Esophagus (tissue), 2 donors: ENCODE data around the gene SERPINA4. TPM values are rescaled to one million over a fixed set of nuclear protein-coding genes. Genes with fewer than 3 reads are reported as not detected.

ENCODE experiments used
- H3K27ac ChIP-seq, 2 donors: one replicate each; pipeline ENCODE4 v1.5.1; 2013; ENCODE audit warnings: low read depth in 2 of 2, mild to moderate bottlenecking in 2 of 2, inconsistent platforms in 1 of 2, low read length in 1 of 2, moderate library complexity in 1 of 2
- H3K27me3 ChIP-seq, 2 donors: one replicate each; pipeline ENCODE4 v1.6.1; 2013; ENCODE audit warnings: low read length in 2 of 2, control low read depth in 1 of 2, mild to moderate bottlenecking in 1 of 2; ENCODE audit not compliant: insufficient read depth in 2 of 2, control insufficient read depth in 1 of 2
- H3K36me3 ChIP-seq, 2 donors: one replicate each; pipeline ENCODE4 v1.6.1; 2013; ENCODE audit warnings: low read length in 1 of 2; ENCODE audit not compliant: control insufficient read depth in 2 of 2, insufficient read depth in 2 of 2
- H3K4me1 ChIP-seq, 2 donors: one replicate each; pipeline ENCODE4 v1.6.1; 2013; ENCODE audit warnings: low read length in 1 of 2; ENCODE audit not compliant: control insufficient read depth in 2 of 2, insufficient read depth in 2 of 2
- H3K4me3 ChIP-seq, 2 donors: one replicate each; pipeline ENCODE4 v1.5.1; 2013; ENCODE audit warnings: low read length in 2 of 2, mild to moderate bottlenecking in 2 of 2, low read depth in 1 of 2, moderate library complexity in 1 of 2
- H3K9me3 ChIP-seq, 2 donors: one replicate each; pipeline ENCODE4 v1.6.1; 2013; ENCODE audit warnings: mild to moderate bottlenecking in 2 of 2, low read depth in 1 of 2, low read length in 1 of 2, moderate library complexity in 1 of 2; ENCODE audit not compliant: control insufficient read depth in 2 of 2, insufficient read depth in 1 of 2
- WGBS, 2 donors: extraction: QIAGEN DNeasy Blood & Tissue Kit; methylation state at CpG; one replicate each; pipeline ENCODE4 v1.1.7; 2013; 5-methylcytosine and 5-hydroxymethylcytosine counted together
- polyA plus RNA-seq, 2 donors: library from polyadenylated mRNA; stranded (reverse); fragments of 200-250 nt; gene quantifications; one replicate each; pipeline ENCODE4 v1.2.3, GENCODE V29; 2013
- donor health status: healthy with polysubstance abuse.
- donor health status: Bipolar disorder and iron deficiency.

SERPINA4 gene
- polyA plus RNA-seq, 2 donors, result not detected

DNA sequence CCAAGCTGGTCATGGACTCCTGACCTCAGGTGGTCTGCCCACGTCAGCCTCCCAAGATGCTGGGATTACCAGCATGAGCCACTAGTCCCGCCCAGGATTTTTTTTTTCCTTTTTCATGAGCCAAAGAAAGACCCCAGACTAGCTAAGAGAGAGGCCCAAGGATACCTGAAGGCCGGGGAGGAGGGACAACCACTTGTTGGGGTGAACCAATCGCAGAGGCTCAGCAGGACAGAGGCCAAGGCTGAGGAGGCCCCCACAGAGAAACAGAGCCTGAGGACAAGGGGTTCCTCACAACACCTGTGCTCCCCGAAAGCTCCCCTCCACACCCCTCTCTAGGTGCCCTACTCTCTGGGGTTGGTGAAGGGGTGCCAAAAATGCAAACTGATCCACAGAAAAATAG lies 49.9 kb downstream of the SERPINA4 start:
- H3K4me3 ChIP-seq, result no peak overlapping the region
- H3K9me3 ChIP-seq, result no peaks in the 10 kb centered on the region
- H3K4me1 ChIP-seq, result peaks cover 2% of the 10 kb centered on the region in 2 donors
- H3K27me3 ChIP-seq, result no peaks in the 10 kb centered on the region
- H3K27ac ChIP-seq, result no peak overlapping the region
- no peaks in the 10 kb centered on the region for H3K36me3 ChIP-seq
- WGBS, 2 donors, result 91 to 93% methylated on average over 5 of the region's 5 CpGs

DNA sequence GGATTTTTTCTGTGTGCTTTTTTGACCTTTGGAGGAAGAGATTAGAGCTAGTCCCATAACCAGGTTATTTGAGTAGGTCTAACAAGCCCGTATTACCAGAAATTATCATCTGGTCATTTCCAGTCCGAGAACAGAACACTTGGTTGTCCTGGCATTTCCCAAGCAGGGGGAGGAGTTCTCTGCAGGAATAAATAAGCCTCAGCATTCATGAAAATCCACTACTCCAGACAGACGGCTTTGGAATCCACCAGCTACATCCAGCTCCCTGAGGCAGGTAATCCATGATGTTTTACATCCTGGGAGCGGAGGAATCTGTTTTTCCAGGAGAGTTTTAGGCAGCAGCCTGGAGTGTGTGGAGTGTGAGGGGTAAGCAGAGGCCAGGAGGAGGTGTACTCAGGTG lies 50.9 kb downstream of the SERPINA4 start, which contains the start of gene SERPINA3:
Gene SERPINA3 (plus strand): TSS at position 218 of the 400 bp plus-strand sequence. CDS start 2,051 bp downstream, outside the sequence.
- H3K9me3 ChIP-seq, result peaks cover 0 to 4% of the 10 kb centered on the region in 2 donors
- no peak within 1 kb of the TSS for H3K4me3 ChIP-seq
- no peaks in the 10 kb centered on the region for H3K27me3 ChIP-seq
- no peak within 1 kb of the TSS for H3K27ac ChIP-seq
- peaks cover 2% of the 10 kb centered on the region in 2 donors for H3K4me1 ChIP-seq
- H3K36me3 ChIP-seq, result no peaks in the 10 kb centered on the region
- WGBS, 2 donors, result 43 to 47% methylated on average over 4 of the region's 4 CpGs

DNA sequence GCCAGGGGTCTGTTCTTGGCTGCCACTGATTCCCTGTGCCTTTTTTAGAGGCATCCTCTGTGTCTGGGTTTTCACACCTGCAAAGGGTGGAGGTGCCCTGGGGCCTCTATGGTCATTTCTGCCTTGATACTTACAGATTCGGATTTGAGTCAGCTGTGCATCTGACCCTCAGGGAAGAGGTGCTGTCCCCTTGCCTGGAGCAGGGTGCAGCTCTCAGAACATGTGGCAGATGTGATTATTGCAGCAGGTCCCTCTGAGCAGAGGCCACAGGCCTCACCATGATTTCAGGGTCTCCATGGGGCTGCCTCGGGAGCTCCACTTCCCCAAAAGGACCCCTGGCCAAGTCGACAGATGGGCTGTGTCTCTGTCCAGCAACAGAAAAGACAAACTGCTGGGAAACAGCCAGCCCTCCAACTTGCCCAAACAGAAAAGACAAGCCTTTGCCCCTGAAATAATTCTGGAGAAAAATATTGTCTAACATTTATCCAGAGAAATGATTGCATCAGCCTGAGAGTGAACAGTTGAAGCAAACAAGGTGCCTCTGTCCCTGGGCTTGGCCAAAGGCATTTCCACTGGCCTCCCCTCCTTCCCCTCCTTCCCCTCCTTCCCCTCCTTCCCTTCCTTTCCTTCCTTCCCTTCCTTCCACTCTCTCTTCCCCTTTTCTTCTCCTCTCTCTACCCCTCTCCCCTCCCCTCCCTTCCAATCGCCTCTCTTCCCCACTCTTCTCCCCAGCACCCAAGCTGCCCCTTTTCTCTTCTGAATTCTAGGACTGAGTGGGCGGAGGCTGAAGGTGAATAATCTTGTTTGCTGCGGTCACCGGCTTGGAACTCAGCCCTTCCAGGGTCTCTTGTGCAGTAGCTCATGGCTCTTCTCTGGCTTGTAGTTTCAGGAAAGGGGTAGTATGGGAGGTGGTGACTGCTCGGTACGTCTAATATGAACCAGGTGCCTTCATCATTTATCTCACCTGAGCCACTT lies 51.6 kb downstream of the SERPINA4 start:
- peaks cover 2% of the 10 kb centered on the region in 2 donors for H3K4me1 ChIP-seq
- H3K4me3 ChIP-seq, result no peak overlapping the region
- H3K36me3 ChIP-seq, result no peaks in the 10 kb centered on the region
- no peaks in the 10 kb centered on the region for H3K27me3 ChIP-seq
- H3K9me3 ChIP-seq, result peaks cover 0 to 5% of the 10 kb centered on the region in 2 donors
- H3K27ac ChIP-seq, result no peak overlapping the region
- 51 to 55% methylated on average over 9 of the region's 9 CpGs for WGBS, 2 donors

DNA sequence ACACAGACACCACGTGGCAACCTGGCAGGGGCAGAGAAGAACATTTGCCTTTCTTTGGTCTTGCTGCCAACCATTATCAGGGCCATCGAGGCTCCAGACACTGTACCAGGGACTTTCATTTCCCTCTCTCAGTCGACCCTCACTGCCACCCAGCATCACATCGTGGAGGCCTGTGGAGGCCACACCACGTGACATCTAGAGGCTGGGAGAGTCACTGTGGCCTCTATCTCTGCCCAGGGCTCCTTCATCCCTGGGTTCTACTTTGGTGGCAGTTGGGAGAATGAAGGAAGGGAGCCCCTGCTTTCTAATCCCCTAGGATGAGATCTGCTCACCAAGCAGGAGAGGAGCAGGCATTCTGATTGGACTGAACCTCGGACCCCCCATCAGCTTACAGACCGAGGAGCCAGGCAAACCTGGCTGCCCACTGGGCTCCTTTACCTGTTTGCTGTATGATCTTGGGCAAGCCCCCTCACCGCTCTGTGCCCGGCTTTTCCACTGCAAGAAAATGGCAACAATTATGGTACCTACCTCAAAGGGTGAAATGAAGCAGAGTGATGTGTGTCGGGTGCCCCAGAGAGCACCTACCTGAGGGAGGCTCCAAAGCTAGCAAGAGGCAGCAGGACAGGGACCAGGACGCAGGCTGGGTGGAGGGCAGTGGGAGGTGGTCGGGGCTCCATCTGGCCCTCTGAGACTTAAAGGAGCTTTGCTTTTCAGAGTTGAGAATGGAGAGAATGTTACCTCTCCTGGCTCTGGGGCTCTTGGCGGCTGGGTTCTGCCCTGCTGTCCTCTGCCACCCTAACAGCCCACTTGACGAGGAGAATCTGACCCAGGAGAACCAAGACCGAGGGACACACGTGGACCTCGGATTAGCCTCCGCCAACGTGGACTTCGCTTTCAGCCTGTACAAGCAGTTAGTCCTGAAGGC lies 52.7 kb downstream of the SERPINA4 start:
- 86 to 88% methylated on average over 19 to 20 of the region's 20 CpGs for WGBS, 2 donors
- no peak overlapping the region for H3K27ac ChIP-seq

DNA sequence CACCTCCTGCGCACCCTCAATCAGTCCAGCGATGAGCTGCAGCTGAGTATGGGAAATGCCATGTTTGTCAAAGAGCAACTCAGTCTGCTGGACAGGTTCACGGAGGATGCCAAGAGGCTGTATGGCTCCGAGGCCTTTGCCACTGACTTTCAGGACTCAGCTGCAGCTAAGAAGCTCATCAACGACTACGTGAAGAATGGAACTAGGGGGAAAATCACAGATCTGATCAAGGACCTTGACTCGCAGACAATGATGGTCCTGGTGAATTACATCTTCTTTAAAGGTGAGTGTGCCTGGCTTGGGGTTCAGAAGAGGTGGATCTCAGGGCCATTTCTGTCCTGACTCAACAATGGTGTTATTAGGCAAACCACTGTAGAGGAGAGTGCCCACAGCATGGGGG lies 53.6 kb downstream of the SERPINA4 start:
- no peak overlapping the region for H3K27ac ChIP-seq
- H3K4me3 ChIP-seq, result no peak overlapping the region
- 95 to 97% methylated on average over 7 of the region's 7 CpGs for WGBS, 2 donors

More for the DNA sequence above, 52.7 kb downstream of the SERPINA4 start:
- no peaks in the 10 kb centered on the region for H3K27me3 ChIP-seq
- H3K36me3 ChIP-seq, result no peaks in the 10 kb centered on the region
- H3K4me1 ChIP-seq, result peaks cover 2% of the 10 kb centered on the region in 2 donors
- H3K9me3 ChIP-seq, result peaks cover 5 to 9% of the 10 kb centered on the region in 2 donors
- no peak overlapping the region for H3K4me3 ChIP-seq

DNA sequence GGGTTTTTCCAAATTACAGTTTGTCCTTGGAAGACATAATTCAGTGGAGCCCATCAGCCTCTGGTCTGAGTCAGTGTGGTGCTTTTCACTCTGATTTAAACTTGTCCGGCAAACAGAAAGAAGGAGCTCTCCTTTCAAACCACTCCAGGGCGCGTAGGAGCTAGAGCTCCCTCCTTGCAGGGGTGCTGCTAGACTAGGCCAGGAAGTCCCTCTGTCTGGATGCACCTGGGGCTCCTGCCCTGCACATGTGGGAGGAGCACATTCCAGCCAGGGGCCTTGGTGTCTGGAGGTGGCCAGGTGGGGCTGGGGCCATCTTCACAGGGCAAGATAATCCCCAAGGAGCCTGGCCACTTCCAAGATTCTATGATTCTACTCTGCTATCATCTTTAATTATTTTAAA lies 54.0 kb downstream of the SERPINA4 start:
- peaks cover 7 to 14% of the 10 kb centered on the region in 2 donors for H3K9me3 ChIP-seq
- no peak overlapping the region for H3K27ac ChIP-seq
- H3K27me3 ChIP-seq, result no peaks in the 10 kb centered on the region
- 81 to 93% methylated on average over 3 of the region's 3 CpGs for WGBS, 2 donors
- H3K4me1 ChIP-seq, result peaks cover 2% of the 10 kb centered on the region in 2 donors
- no peak overlapping the region for H3K4me3 ChIP-seq
- H3K36me3 ChIP-seq, result no peaks in the 10 kb centered on the region

More for the DNA sequence above, 53.6 kb downstream of the SERPINA4 start:
- H3K27me3 ChIP-seq, result no peaks in the 10 kb centered on the region
- peaks cover 7 to 14% of the 10 kb centered on the region in 2 donors for H3K9me3 ChIP-seq
- no peaks in the 10 kb centered on the region for H3K36me3 ChIP-seq
- H3K4me1 ChIP-seq, result peaks cover 2% of the 10 kb centered on the region in 2 donors

DNA sequence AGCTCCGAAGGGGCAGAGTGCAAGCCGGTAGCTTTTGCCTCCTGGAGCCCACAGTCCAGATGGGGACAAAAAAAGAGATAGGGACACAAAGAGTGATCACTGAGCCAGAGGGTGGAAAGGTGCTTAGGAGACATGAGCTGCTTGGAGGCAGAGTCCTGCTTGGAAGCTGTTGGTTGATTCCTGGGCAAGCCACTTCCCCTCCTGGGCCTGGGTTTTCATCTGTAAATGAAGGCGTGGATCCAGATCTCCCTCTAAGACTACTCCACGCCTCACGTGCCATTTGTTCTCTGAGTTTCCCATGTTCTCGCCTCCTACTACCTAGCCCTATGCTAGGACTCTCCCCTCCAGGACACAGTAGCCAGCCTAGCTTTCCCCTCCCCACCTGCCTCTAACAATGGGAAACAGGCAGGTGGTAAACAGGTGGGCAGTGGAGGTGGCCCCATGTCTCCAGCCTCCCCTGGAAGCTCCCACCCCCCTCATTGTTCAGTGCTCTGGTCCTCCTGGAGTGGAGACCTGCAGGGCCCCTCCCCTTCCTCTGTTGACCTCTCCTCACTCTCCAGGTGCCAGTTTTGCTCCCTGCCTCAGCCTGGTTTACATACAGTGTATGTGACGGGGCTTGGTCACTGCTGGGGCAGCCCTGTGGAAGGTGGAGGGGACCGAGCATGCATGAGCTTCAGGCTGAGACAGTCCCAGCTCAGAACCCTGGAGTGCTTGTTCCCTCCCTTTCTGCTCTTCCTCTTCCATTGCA lies 54.8 kb downstream of the SERPINA4 start:
- Histone ChIP-seq H3K27ac (no peak overlapping the region), H3K4me3 (no peak overlapping the region), H3K27me3 (no peaks in the 10 kb centered on the region), H3K4me1 (peaks cover 2% of the 10 kb centered on the region in 2 donors), H3K9me3 (peaks cover 7 to 14% of the 10 kb centered on the region in 2 donors), H3K36me3 (no peaks in the 10 kb centered on the region)
- WGBS, 2 donors, result 79 to 92% methylated on average over 8 of the region's 8 CpGs

DNA sequence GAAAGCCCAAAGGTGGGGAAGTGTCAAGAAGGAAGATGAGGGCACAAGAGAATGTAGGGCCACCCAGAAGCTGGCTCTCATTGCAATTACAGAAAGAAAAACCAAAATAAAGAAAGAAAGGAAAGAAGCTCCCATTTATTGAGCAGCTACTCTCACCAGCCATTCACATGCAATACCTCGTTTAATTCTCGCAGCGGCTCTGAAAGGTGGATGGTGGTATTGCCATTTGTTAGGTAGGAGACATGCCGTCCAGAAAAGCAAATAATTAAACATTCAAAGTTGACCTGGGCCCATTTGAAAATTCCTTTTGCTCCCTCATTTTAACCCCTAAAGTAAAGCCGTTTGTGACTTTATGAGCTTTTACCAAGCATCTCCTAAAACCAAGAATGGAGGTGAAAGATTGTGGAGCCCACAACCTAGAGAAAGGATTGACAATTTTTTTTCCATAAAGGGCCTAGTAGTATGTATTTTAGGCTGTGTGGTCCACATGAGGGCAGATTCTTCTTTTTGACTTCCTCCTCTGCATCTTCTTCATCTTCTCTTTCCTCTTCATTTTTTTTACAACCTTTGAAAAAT lies 56.2 kb downstream of the SERPINA4 start:
- H3K4me3 ChIP-seq, result no peak overlapping the region
- no peaks in the 10 kb centered on the region for H3K36me3 ChIP-seq

More for the DNA sequence above, 56.2 kb downstream of the SERPINA4 start:
- no peak overlapping the region for H3K27ac ChIP-seq
- H3K27me3 ChIP-seq, result no peaks in the 10 kb centered on the region
- 81 to 82% methylated on average over 5 of the region's 5 CpGs for WGBS, 2 donors
- H3K4me1 ChIP-seq, result peaks cover 0 to 2% of the 10 kb centered on the region in 2 donors
- peaks cover 7 to 14% of the 10 kb centered on the region in 2 donors for H3K9me3 ChIP-seq
